ENCODE data around the gene EXD3. TPM values are rescaled to one million over a fixed set of nuclear protein-coding genes. Genes with fewer than 3 reads are reported as not detected.

The EXD3 gene
- polyA plus RNA-seq, 1 of the 3 experiments (the other 2 are of a cell fraction): 11.5 TPM

- Histone ChIP-seq H3K27ac (ENCODE audit: low read depth in 2 of 2, low read length in 1 of 2) (no peak overlapping the region), H2AFZ (ENCODE audit: low read depth) (no peak overlapping the region), H3K4me1 (ENCODE audit: control insufficient read depth in 1 of 2, insufficient read depth in 2 of 2, low read depth in 1 of 2, low read length in 1 of 2) (peaks cover 0 to 16% of the 10 kb centered on the region in 2 experiments; a peak in 1 of 4 replicates), H3F3A (replicated peaks; ENCODE audit: insufficient read depth) (no peaks in the 10 kb centered on the region), H3K9ac (no peak overlapping the region), H3K4me2 (no peak overlapping the region), H3K4me3 (ENCODE audit: low read depth in 2 of 2, low read length in 1 of 2) (no peak overlapping the region), H3K36me3 (replicated peaks in 1 of 2; ENCODE audit: control insufficient read depth in 1 of 2, insufficient read depth in 2 of 2, low read length in 1 of 2) (no peaks in the 10 kb centered on the region), H3K27me3 (ENCODE audit: insufficient read depth) (no peaks in the 10 kb centered on the region), H4K20me1 (ENCODE audit: insufficient read depth) (no peaks in the 10 kb centered on the region), H3K9me3 (no peaks in the 10 kb centered on the region), H3K9me2 (no peaks in the 10 kb centered on the region), H3K79me2 (ENCODE audit: insufficient read depth) (no peaks in the 10 kb centered on the region)
- peak; percentile 27 for DNase-seq
- WGBS (ENCODE audit: low lambda C conversion rate): 75% methylated on average over 3 of the region's 23 CpGs
- TF ChIP-seq RXRA (IDR thresholded peaks at IDR 0.05; ENCODE audit: borderline replicate concordance, low read depth) (no peak), MXI1 (IDR thresholded peaks at IDR 0.05; ENCODE audit: low read depth, low read length) (no peak), JUND (IDR thresholded peaks at IDR 0.05) (no peak), RCOR1 (IDR thresholded peaks at IDR 0.05; ENCODE audit: low read length) (no peak), POLR2AphosphoS5 (IDR thresholded peaks at IDR 0.05; ENCODE audit: low read depth, low read length) (no peak), FOXJ3 (CRISPR knock-in tag; IDR thresholded peaks at IDR 0.05) (no peak), EZH2phosphoT487 (IDR thresholded peaks at IDR 0.05; ENCODE audit: borderline replicate concordance, low read depth) (no peak), CHD2 (IDR thresholded peaks at IDR 0.05; ENCODE audit: low read length, partially characterized antibody) (no peak), GATA2 (CRISPR knock-in tag; IDR thresholded peaks at IDR 0.05) (no peak), RFX5 (IDR thresholded peaks at IDR 0.05; ENCODE audit: low read length) (no peak), TEAD4 (IDR thresholded peaks at IDR 0.05; ENCODE audit: borderline replicate concordance, insufficient read depth) (no peak), FOXM1 (IDR thresholded peaks at IDR 0.05; ENCODE audit: low read depth) (no peak), TAF1 (IDR thresholded peaks at IDR 0.05; ENCODE audit: borderline replicate concordance, low read depth, low read length) (no peak), EP300 (IDR thresholded peaks at IDR 0.05; ENCODE audit: borderline replicate concordance in 1 of 2, low read depth in 1 of 2, low read length in 1 of 2) (no peak), SMC3 (IDR thresholded peaks at IDR 0.05; ENCODE audit: low read depth, low read length) (no peak), SIN3A (IDR thresholded peaks at IDR 0.05; ENCODE audit: borderline replicate concordance, low read depth, low read length) (no peak), NFIC (IDR thresholded peaks at IDR 0.05; ENCODE audit: borderline replicate concordance) (no peak), USF2 (IDR thresholded peaks at IDR 0.05; ENCODE audit: borderline replicate concordance, low read depth, low read length) (no peak)
- TF ChIP-seq, protein P1, sequence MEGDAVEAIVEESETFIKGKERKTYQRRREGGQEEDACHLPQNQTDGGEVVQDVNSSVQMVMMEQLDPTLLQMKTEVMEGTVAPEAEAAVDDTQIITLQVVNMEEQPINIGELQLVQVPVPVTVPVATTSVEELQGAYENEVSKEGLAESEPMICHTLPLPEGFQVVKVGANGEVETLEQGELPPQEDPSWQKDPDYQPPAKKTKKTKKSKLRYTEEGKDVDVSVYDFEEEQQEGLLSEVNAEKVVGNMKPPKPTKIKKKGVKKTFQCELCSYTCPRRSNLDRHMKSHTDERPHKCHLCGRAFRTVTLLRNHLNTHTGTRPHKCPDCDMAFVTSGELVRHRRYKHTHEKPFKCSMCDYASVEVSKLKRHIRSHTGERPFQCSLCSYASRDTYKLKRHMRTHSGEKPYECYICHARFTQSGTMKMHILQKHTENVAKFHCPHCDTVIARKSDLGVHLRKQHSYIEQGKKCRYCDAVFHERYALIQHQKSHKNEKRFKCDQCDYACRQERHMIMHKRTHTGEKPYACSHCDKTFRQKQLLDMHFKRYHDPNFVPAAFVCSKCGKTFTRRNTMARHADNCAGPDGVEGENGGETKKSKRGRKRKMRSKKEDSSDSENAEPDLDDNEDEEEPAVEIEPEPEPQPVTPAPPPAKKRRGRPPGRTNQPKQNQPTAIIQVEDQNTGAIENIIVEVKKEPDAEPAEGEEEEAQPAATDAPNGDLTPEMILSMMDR (IDR thresholded peaks at IDR 0.05): no peak
- ChIA-PET CTCF (interaction anchor here (0.8 kb wide), 1 partner anchor 203 kb away, joined by 3 read pairs; no protein-coding TSS in a partner anchor), POLR2A (interaction anchor here (0.6 kb wide), 1 partner anchor 245 kb away, joined by 3 read pairs; the partner anchor contains the start of gene MRPL41)
Observed at GRCh38 chr9:137306850-137307254, 116.1 kb downstream of the EXD3 start.

Data from SK-N-SH (cell line).